SK-N-SH treated with all-trans-retinoic acid at 6 μM for 48 hours (cell line): Measurements from ENCODE around the gene TAF5.

Experiments used
- OSR1 ChIP-seq: fragments of 250-450 bp; sonication (Bioruptor Pico); IDR thresholded peaks from 2 replicates; pipeline ENCODE4 v1.8.0; 2022; ENCODE audit warnings: moderate library complexity, mild to moderate bottlenecking, inconsistent platforms
- SNAI2 ChIP-seq: fragments of 250-450 bp; sonication (Bioruptor Pico); IDR thresholded peaks from 2 replicates; pipeline ENCODE4 v1.5.0; 2020; ENCODE audit warnings: mild to moderate bottlenecking, moderate library complexity
- TF ChIP-seq, protein P1 (sequence below): fragments of 250-450 bp; sonication (Bioruptor Pico); IDR thresholded peaks from 2 replicates; pipeline ENCODE4 v1.8.0; 2020; ENCODE audit warnings: mild to moderate bottlenecking, moderate library complexity, borderline replicate concordance

DNA sequence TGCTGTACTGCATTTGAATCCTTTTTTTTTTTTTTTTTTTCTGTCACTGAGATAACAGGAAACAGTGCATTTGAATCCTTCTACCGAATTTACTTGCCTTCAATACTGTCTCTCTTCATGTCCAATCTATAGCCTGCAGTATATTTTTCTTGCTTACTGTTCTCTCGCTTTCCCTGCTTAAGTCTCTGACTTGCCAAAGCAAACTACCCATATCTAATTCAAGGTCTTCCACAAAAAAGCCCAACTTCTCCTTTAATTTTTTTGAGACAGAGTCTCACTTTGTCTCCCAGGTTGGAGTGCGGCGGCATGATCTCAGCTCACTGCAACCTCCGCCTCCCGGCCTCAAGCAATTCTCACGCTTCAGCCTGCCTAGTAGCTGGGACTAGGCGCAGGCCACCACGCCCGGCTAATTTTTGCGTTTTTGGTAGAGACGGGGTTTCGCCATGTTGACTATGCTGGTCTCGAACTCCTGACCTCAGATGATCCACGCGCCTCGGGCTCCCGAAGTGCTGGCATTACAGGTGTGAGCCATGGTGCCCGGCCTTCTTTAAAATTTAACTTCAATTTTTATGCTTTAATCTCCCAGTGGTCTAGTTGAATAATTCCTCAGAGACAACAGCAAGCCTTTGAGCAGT, 29.5 kb downstream of the TAF5 start:
- TF ChIP-seq OSR1 (no peak), SNAI2 (CRISPR knock-in tag) (no peak)
- TF ChIP-seq, protein P1, sequence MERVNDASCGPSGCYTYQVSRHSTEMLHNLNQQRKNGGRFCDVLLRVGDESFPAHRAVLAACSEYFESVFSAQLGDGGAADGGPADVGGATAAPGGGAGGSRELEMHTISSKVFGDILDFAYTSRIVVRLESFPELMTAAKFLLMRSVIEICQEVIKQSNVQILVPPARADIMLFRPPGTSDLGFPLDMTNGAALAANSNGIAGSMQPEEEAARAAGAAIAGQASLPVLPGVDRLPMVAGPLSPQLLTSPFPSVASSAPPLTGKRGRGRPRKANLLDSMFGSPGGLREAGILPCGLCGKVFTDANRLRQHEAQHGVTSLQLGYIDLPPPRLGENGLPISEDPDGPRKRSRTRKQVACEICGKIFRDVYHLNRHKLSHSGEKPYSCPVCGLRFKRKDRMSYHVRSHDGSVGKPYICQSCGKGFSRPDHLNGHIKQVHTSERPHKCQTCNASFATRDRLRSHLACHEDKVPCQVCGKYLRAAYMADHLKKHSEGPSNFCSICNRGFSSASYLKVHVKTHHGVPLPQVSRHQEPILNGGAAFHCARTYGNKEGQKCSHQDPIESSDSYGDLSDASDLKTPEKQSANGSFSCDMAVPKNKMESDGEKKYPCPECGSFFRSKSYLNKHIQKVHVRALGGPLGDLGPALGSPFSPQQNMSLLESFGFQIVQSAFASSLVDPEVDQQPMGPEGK (CRISPR knock-in tag), result no peak
